CD1c-positive myeloid dendritic cell (primary cell): ENCODE measurements around the gene IRF3.
A peak's percentile ranks its signal among the peaks of the same experiment; 100 is the strongest.

Experiments used
- DNase-seq: peaks from one replicate; pipeline ENCODE4 v3.0.0-alpha.2; 2016; ENCODE audit errors: extremely low spot score

IRF3 gene, protein sequence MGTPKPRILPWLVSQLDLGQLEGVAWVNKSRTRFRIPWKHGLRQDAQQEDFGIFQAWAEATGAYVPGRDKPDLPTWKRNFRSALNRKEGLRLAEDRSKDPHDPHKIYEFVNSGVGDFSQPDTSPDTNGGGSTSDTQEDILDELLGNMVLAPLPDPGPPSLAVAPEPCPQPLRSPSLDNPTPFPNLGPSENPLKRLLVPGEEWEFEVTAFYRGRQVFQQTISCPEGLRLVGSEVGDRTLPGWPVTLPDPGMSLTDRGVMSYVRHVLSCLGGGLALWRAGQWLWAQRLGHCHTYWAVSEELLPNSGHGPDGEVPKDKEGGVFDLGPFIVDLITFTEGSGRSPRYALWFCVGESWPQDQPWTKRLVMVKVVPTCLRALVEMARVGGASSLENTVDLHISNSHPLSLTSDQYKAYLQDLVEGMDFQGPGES

DNA sequence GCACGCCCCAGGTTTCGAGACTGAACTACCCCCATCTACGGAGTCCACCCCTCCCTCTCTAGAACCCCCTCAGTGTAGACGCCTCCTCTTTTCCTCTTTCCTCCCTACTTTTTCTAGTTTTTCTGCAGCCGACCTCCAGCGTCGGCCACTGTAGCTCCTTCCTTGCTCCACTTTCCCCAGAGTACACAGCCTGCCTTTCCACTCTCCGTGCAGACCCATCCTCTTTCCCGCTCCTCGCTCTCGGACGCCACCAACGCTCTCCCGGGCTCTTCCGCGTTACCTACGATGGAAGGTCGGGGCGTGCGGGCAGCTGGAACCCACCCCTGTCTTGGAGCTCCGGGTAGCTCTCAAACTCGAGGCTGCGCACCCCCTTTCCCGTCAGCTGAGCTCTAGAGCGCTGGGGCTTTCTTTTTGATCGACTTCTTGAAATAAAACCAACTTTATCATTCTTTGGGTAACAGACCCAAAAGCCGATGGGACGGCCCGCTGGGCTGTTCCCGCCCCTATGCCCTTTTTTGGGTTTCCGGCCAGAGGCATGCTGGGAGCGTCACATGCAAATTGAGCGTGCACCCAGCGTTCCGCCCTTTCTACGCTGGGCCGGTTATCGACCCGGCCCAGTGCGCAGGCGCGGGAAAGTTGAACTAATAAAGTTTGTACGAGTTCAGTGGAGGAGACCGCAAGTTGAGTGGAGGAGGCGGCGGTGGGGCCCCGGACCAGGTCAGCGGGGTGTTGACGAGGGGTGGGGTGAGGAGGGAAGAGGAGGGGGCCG, at the start of gene IRF3, which contains the start of gene BCL2L12:
TSS of gene IRF3 (minus strand) at position 507 of the 769 bp plus-strand sequence. CDS start 1,019 bp downstream, outside the sequence.
TSS of gene BCL2L12 (plus strand) at position 583 of the 769 bp plus-strand sequence. CDS start 760 bp downstream, outside the sequence.
- DNase-seq, result peak; percentile 99

DNA sequence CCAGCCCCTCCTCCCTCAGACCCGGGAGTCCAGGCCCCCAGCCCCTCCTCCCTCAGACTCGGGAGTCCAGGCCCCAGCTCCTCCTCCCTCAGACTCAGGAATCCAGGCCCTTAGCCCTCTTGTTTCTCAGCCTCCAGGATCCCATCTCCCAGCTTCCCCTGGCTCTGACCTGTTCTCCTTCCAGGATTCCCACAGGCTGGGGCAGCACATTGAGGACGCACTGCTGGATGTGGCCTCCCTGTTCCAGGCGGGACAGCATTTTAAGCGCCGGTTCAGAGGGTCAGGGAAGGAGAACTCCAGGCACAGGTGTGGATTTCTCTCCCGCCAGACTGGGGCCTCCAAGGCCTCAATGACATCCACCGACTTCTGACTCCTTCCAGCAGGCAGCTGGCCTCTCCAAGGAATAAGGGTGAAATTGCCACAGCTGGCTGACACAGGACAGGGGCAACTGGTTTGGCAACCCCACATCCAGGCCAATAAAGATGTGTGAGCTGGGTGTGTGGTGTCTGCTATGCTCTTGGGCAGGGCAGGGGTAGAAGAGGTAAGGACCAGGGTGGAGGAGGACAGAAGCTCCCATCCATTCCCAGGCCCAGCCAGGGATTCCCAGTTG, 47.7 kb upstream of the IRF3 start:
- no peak for DNase-seq

DNA sequence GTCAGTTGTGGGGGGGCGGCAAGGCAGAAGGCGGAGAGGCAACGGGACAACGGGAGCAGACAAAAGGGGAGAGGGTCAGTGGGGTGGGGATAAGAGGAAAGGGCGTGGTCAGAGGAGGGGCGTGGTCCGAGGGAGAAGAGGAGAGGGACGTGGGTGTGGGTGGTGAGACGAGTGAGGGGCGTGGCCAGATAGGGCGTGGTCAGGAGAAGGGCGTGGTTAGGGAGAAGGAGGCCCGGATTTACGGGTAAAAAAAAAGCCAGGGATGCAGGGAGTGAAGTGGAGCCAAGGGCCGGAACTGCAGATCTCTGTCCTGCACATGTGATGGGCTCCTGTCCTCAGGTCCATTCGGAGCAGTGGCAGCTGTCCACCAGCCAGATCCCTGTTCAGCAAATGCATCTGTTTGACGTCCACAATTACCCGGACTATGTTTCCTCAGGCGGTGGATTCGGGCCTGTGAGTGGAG, 46.8 kb upstream of the IRF3 start:
- DNase-seq, result no peak

DNA sequence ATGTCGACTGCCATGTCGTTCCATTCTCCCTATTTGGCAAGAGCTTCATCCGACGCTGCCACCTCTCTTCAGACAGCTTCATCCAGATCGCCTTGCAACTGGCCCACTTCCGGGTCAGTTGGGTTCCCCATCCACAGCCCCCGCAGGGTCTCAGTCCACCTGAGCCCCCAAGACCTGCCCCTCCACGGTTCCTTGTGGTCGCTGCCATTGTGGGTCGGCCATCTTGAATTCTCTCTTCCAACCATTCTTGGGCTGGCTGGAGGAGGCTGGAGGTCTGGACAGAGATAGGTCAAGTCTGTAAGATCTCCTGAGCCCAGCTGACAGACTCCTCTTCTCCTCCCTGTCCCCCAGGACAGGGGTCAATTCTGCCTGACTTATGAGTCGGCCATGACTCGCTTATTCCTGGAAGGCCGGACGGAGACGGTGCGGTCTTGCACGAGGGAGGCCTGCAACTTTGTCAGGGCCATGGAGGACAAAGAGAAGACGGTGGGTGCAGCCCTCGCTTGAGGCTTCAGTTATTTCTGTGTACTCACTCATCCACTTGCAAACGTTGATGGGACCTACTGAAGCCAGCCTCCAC, 44.8 kb upstream of the IRF3 start:
- no peak for DNase-seq

DNA sequence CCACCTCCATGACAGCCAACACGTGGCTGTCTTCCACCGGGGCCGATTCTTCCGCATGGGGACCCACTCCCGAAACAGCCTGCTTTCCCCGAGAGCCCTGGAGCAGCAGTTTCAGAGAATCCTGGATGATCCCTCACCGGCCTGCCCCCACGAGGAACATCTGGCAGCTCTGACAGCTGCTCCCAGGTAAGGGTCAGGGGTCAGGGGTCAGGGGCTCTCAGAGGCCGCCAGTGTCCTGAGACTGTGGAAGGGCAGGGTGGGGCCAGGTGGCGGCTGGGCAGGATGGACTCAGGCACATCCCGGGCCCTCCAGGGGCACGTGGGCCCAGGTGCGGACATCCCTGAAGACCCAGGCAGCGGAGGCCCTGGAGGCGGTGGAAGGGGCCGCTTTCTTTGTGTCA, 40.3 kb upstream of the IRF3 start:
- no peak for DNase-seq

DNA sequence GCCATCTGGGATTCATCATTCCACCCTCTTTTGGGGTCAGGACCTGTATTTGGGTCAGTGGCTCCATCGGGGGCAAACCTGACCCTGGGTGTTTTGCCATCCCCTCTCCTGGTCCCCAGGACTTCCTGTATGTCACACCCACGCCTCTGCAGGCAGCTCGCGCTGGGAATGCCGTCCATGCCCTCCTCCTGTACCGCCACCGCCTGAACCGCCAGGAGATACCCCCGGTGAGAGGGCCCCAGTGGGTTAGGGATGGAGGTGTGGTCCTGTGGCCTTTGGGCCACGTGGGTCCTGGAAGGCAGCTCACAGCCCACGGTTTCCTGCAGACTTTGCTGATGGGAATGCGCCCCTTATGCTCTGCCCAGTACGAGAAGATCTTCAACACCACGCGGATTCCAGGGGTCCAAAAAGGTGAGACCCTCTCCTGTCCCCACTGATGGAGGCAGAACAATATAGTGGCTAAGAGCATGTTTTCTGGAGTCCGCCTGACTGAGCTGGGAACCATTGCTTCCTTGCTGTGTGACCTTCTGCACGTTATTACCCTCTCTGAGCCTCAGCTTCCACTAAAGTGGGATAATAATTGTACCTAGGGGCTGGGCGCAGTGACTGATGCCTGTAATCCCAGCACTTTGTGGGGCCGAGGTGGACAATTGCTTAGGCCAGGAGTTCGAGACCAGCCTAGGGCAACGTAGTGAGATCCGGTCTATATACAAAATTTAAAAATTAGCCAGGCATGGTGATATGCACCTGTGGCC, 39.4 kb upstream of the IRF3 start:
- DNase-seq, result no peak

GRCh38 chr19:49701271-49701786, 35.7 kb upstream of the IRF3 start:
- DNase-seq, result no peak

GRCh38 chr19:49700563-49700962, 34.9 kb upstream of the IRF3 start:
- no peak for DNase-seq

DNA sequence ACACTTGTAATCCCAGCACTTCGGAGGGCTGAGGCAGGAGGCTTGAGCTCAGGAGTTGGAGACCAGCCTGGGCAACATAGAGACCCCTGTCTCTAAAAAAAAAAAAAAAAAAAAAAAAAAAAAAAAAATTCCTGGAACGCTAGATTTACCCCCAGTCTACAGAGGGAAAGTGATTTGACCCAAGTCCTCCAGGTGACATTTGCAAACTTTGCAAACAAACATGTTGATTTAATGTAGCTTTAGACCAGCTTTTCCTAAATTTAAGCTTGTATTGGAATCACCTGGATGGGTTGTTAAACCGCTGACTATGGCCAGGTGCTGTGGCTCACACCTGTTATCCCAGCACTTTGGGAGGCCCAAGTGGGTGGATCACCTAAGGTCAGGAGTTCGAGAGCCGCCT, 33.7 kb upstream of the IRF3 start:
- no peak for DNase-seq

DNA sequence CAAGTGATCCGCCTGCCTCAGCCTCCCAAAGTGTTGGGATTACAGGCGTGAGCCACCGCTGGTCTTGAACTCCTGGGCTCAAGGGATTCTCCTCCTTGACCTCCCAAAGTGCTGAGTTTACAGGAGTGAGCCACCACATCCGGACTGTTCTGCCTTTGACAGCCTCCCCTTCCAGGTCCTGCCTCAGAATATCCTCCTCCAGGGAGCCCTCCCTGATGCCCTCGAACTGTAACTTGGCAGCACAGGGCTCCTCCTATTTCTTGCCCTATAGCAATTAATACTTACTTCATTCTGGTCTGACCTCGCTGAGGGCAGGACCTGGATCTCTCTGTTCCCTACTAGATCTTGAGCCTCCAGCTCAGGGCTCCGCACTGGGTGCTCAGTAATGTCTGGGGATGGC, 31.2 kb upstream of the IRF3 start:
- DNase-seq, result no peak

- no peak for DNase-seq
Observed at GRCh38 chr19:49696115-49696514, 30.5 kb upstream of the IRF3 start.

GRCh38 chr19:49692147-49692506, 26.5 kb upstream of the IRF3 start:
- no peak for DNase-seq

DNA sequence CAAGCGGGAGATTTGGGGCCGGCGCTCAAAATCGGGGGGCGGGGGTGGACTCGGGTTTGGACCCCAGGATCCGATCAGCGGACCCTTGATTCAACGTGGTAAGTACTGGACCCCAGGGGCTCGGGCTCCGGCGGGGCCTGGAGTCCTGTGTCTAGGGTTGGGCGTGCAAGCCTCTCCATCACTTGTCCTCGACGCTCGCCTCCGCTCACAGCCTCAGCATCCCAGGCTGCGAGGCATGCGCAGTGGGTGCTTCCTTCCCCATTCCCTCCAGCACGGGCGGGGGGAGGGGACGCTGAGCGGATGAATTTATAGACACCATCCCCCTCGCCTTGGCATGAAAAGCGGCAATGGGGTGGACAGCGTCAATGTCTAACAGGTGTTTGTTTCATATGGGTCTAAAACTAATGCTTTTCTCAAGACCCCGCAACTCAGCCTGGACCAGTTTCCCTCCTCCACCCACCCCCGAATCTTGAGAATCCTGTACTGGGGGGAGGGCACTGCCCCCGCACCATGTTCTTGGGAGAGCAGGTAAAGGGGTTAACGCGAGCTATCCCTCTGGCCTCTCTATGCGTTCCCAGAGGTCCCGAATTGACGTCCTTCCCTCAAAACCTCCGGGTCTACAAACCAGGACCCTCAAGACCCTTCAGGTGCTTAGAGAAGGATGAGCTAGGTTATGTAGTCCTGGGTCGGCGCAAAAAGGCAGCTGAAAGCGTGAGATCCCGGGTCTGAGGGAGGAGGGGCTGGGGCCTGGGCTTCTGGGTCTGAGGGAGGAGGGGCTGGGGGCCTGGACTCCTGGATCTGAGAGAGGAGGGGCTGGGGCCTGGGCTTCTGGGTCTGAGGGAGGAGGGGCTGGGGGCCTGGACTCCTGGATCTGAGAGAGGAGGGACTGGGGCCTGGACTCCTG, 25.8 kb upstream of the IRF3 start:
- DNase-seq, result no peak

DNA sequence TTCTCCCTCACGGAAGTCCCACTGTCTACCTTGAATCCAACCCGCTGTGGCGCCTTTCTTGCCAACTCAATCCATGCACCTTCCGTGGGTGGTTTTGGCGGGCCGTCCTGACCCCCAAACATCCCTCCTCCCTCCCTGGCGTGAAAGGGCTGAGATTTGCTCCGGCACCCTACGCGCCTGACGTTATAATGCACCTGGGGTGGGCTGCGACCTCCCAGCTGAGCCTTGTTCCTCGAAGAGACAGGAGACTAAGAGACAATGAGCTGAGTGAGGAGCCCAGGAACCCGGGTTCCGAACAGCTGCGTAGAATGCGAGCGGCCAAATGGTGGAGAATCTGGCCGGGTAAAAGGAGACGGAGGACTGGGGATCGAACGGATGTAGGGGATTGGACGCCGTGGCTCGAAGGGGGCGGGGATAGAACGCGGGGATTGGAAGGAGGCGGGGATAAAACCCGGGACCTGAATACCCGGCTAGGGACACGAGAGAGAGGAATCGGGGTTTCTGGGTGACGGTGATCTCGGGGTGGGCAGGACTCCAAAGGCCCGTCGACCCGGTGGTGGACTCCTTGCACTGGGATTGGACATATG, 25.1 kb upstream of the IRF3 start, which contains the start of gene CPT1C:
TSS of gene CPT1C (plus strand) at position 461 of the 587 bp plus-strand sequence. CDS start 1,137 bp downstream, outside the sequence.
- peak; percentile 19 for DNase-seq

GRCh38 chr19:49690079-49690655, 24.5 kb upstream of the IRF3 start:
- DNase-seq, result no peak

GRCh38 chr19:49689133-49690078, 23.7 kb upstream of the IRF3 start, which contains the start of gene ADM5:
ADM5 (plus strand) TSS chr19:49689594; CDS start chr19:49689838, 244 bp downstream.
- peak; percentile 13 for DNase-seq

GRCh38 chr19:49688531-49689132, 23.0 kb upstream of the IRF3 start:
- DNase-seq, result no peak
